A549 (cell line): Measurements from ENCODE around the gene PDXK. TPM values are rescaled to one million over a fixed set of nuclear protein-coding genes. Genes with fewer than 3 reads are reported as not detected.

Source experiments
- ATAC-seq, 2 experiments: fragments of 200-7000 bp in 1 of 2; fragments of >200 bp in 1 of 2; cut with Nextera tagmentation in 1 of 2; cut with Tn5 transposase in 1 of 2; 3 replicates each; pipeline versions ENCODE4 v1.8.0 to v1.9.1; 2018 to 2020; ENCODE audit warnings: mild to moderate bottlenecking in 1 of 2, moderate library complexity in 1 of 2
- CTCF ChIA-PET: fragments of 300-600 bp; sonication (Branson Sonifier 250); formaldehyde crosslinking; extraction: SDS; loops from one replicate; lab custom pipeline; 2021; ENCODE audit warnings: antibody characterized with exemption, inconsistent platforms; lab: Yijun Ruan, JAX
- POLR2A ChIA-PET: fragments of 350-600 bp; formaldehyde crosslinking; extraction: SDS; loops from one replicate; lab custom pipeline; 2021; ENCODE audit warnings: antibody characterized with exemption, inconsistent platforms; lab: Yijun Ruan, JAX
- DNase-seq, 2 experiments: peaks; one replicate each; pipeline versions ENCODE4 v3.0.0 to v3.0.0-alpha.2; 2011 to 2016; ENCODE audit warnings: low read depth in 1 of 2, low spot score in 1 of 2
- FAIRE-seq: peaks from 2 replicates; lab custom pipeline; 2011; peaks lifted over from hg19 to GRCh38; lab: Jason Lieb, UNC
- H3K27ac ChIP-seq, 2 experiments: fragments of >200 bp; sonication (Bioruptor Twin); formaldehyde crosslinking; 3 replicates each; pipeline ENCODE4 v1.5.1; 2016 to 2017
- H3K4me1 ChIP-seq: fragments of >200 bp; sonication (Bioruptor Twin); formaldehyde crosslinking; 3 replicates; pipeline ENCODE4 v1.6.1; 2016
- H3K4me2 ChIP-seq: fragments of >200 bp; sonication (Bioruptor Twin); formaldehyde crosslinking; 3 replicates; pipeline ENCODE4 v1.6.1; 2016
- H3K4me3 ChIP-seq: fragments of >200 bp; sonication (Bioruptor Twin); formaldehyde crosslinking; 3 replicates; pipeline ENCODE4 v1.5.1; 2016
- H3K9me3 ChIP-seq: fragments of >200 bp; sonication (Bioruptor Twin); formaldehyde crosslinking; 3 replicates; pipeline ENCODE4 v1.6.1; 2016
- BHLHE40 ChIP-seq: IDR thresholded peaks from 2 replicates; pipeline ENCODE4 v1.6.1; 2012; ENCODE audit warnings: low read depth, low read length, inconsistent platforms
- CBX2 ChIP-seq: fragments of 200-600 bp; sonication (generic); IDR thresholded peaks from 2 replicates; pipeline ENCODE4 v1.6.1; 2016; ENCODE audit warnings: low read depth, mild to moderate bottlenecking, borderline replicate concordance
- CHD2 ChIP-seq: fragments of 150-350 bp; IDR thresholded peaks from 2 replicates; pipeline ENCODE4 v1.6.1; 2014; ENCODE audit warnings: low read length; ENCODE audit not compliant: partially characterized antibody
- EHMT2 ChIP-seq: fragments of 200-600 bp; sonication (generic); IDR thresholded peaks from 2 replicates; pipeline ENCODE4 v1.6.1; 2016; ENCODE audit warnings: antibody characterized with exemption, low read depth, mild to moderate bottlenecking, moderate library complexity
- FOSL2 ChIP-seq, 2 experiments: fragments of 450-650 bp in 1 of 2; fragments of >200 bp in 1 of 2; sonication (Bioruptor Twin) in 1 of 2; formaldehyde crosslinking; IDR thresholded peaks; 2 replicates each; pipeline versions ENCODE4 v1.5.0 to v1.6.1; 2016 to 2020; ENCODE audit warnings: mild to moderate bottlenecking in 1 of 2, moderate library complexity in 1 of 2
- JUN ChIP-seq, 2 experiments: fragments of >200 bp; sonication (Bioruptor Twin); formaldehyde crosslinking; IDR thresholded peaks; 2 replicates in 1 of 2; 3 replicates in 1 of 2; pipeline ENCODE4 v1.6.1; 2016 to 2017
- JUNB ChIP-seq: fragments of >200 bp; sonication (Bioruptor Twin); formaldehyde crosslinking; IDR thresholded peaks from 2 replicates; pipeline ENCODE4 v1.6.1; 2016
- MAFK ChIP-seq: fragments of 450-650 bp; IDR thresholded peaks from 2 replicates; pipeline ENCODE4 v1.6.1; 2014; ENCODE audit not compliant: partially characterized antibody
- MYC ChIP-seq: IDR thresholded peaks from 2 replicates; pipeline ENCODE4 v1.6.1; 2012; ENCODE audit warnings: mild to moderate bottlenecking, inconsistent platforms, low read length, improper control_type of control experiment, borderline replicate concordance
- NFE2L2 ChIP-seq: fragments of 150-350 bp; conservative IDR thresholded peaks from 2 replicates; pipeline ENCODE4 v1.6.1; 2014; ENCODE audit warnings: low read length
- POLR2AphosphoS2 ChIP-seq: conservative IDR thresholded peaks from 2 replicates; pipeline ENCODE4 v1.6.1; 2012; ENCODE audit warnings: low read length, improper control_type of control experiment, inconsistent platforms
- RARB ChIP-seq: fragments of 250-450 bp; sonication (Bioruptor Pico); IDR thresholded peaks from 2 replicates; pipeline ENCODE4 v1.8.0; 2021; ENCODE audit warnings: mild to moderate bottlenecking, moderate library complexity
- SREBF2 ChIP-seq: fragments of 450-650 bp; IDR thresholded peaks from 2 replicates; pipeline ENCODE4 v1.6.1; 2014; ENCODE audit warnings: mild to moderate bottlenecking, moderate library complexity
- ZNF302 ChIP-seq: fragments of 250-450 bp; sonication (Bioruptor Pico); IDR thresholded peaks from 2 replicates; pipeline ENCODE4 v1.9.0; 2021; ENCODE audit warnings: inconsistent platforms, mild to moderate bottlenecking, moderate library complexity
- WGBS: methylation state at CpG from one replicate; pipeline ENCODE4 v1.1.6; 2017; ENCODE audit errors: missing lambda C conversion rate; 5-methylcytosine and 5-hydroxymethylcytosine counted together
- polyA plus RNA-seq, 4 experiments: library from polyadenylated mRNA; depleted of rRNA in 3 of 4; stranded (reverse); fragments of >200 nt; fragmentation: RNase III in 1 of 4; extraction: RNeasy Plus Mini Kit Qiagen cat#74134 plus additional on column Dnase treatment in 1 of 4; gene quantifications; 2 replicates in 3 of 4; 3 replicates in 1 of 4; pipeline ENCODE4 v1.2.3, GENCODE V29; 2011 to 2017
- TF ChIP-seq, protein P1 (sequence below): IDR thresholded peaks from 2 replicates; pipeline ENCODE4 v1.6.1; 2012
- TF ChIP-seq, protein P2 (sequence below): fragments of 150-350 bp; IDR thresholded peaks from 2 replicates; pipeline ENCODE4 v1.6.1; 2014; ENCODE audit warnings: low read depth, mild to moderate bottlenecking, low read length
- TF ChIP-seq, protein P3 (sequence below): fragments of >200 bp; sonication (Bioruptor Twin); formaldehyde crosslinking; IDR thresholded peaks from 3 replicates; pipeline ENCODE4 v1.6.1; 2016
- TF ChIP-seq, protein P4 (sequence below): fragments of 450-650 bp; IDR thresholded peaks from 2 replicates; pipeline ENCODE4 v1.6.1; 2014; ENCODE audit warnings: antibody characterized with exemption

PDXK gene
- polyA plus RNA-seq, 2 of the 4 experiments (the other 2 are of a cell fraction): 220 to 292 TPM

DNA sequence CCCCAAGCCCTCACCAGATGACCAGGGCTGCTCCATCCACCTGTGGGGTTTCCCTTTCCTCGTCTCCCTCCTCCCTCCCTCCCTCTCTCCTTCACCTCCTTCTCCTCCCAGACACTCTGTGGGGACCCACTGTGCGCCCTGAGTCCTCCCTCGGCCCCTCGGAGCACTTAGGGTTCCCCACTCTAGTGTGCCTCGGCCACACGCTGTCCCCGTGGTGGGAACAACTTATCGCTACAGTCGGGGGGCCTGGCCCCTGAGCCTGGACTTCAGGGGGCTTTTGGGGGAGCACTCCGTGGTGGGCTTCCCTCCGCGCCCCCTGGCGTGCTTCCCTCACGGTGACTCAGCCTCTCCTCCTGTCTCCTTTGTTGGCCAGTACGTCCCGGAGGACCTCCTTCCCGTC lies 29.7 kb downstream of the PDXK start:
- WGBS: 96% methylated on average over 17 of the region's 17 CpGs
- CTCF ChIA-PET: interaction anchor here (1.4 kb wide), 1 partner anchor 13 kb away, joined by 6 read pairs; no protein-coding TSS in a partner anchor
- Histone ChIP-seq H3K4me1 (peaks cover 24% of the 10 kb centered on the region), H3K4me2 (no peak overlapping the region), H3K4me3 (no peak overlapping the region), H3K27ac (peak overlapping the region in 1 of 2 experiments; percentile 22; a peak in 2 of 6 replicates), H3K9me3 (no peaks in the 10 kb centered on the region)
- FAIRE-seq: no peak
- TF ChIP-seq JUN (IDR thresholded peaks at IDR 0.05): 0 out of 5 replicates have a peak, but pooled peaks of 1 of the 2 experiments have one; percentile 14
- no peak for TF ChIP-seq MAFK
- TF ChIP-seq, protein P1, sequence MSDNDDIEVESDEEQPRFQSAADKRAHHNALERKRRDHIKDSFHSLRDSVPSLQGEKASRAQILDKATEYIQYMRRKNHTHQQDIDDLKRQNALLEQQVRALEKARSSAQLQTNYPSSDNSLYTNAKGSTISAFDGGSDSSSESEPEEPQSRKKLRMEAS: no peak
- TF ChIP-seq ZNF302: no peak
- TF ChIP-seq JUNB: no peak
- no peak for TF ChIP-seq RARB
- TF ChIP-seq, protein P2, sequence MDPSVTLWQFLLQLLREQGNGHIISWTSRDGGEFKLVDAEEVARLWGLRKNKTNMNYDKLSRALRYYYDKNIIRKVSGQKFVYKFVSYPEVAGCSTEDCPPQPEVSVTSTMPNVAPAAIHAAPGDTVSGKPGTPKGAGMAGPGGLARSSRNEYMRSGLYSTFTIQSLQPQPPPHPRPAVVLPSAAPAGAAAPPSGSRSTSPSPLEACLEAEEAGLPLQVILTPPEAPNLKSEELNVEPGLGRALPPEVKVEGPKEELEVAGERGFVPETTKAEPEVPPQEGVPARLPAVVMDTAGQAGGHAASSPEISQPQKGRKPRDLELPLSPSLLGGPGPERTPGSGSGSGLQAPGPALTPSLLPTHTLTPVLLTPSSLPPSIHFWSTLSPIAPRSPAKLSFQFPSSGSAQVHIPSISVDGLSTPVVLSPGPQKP: no peak
- 0 out of 2 replicates have a peak, but pooled peaks have one; percentile 42 for TF ChIP-seq POLR2AphosphoS2
- POLR2A ChIA-PET: no interaction called here
- DNase-seq: no peak
- ATAC-seq: no peak

DNA sequence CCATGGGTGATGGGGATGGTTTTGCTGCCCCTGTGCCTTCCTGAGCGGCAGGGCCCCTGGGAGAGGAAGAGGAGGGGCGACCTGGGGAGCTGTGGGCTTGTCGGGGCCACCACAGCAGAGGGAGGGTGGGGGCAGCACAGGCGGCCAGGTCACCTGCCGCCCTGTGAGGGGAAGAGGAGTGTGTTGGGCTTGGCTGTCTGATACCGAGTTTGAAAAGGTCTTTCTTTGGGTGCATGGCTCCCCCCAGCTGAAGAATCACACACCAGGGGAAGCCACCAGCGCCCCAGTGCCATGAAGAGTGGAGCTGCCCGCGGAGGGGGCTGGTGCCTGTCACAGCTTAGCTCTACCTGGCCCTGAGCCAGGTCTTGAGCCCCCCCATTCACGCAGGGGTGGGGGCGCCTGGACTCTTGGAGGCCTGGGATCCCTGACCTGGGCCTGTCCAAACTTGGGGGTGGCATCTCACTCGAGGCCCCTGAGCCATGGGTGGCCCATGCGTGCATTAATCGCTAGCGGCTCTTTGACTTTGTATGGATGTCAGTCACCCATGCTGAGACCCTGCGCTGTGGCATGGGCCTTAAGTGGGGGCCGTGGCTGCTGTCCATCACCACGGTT lies 30.8 kb downstream of the PDXK start:
- Histone ChIP-seq H3K4me2 (no peak overlapping the region), H3K4me1 (peaks cover 20% of the 10 kb centered on the region), H3K9me3 (no peaks in the 10 kb centered on the region), H3K27ac (peak overlapping the region in 1 of 2 experiments; percentile 31; a peak in 3 of 6 replicates), H3K4me3 (no peak overlapping the region)
- POLR2A ChIA-PET: no interaction called here
- no peak for FAIRE-seq
- CTCF ChIA-PET: interaction anchor here (1.2 kb wide), 1 partner anchor 9 kb away, joined by 3 read pairs; no protein-coding TSS in a partner anchor
- no peak for TF ChIP-seq CBX2
- 97% methylated on average over 7 of the region's 18 CpGs for WGBS
- no peak for ATAC-seq
- no peak for DNase-seq

DNA sequence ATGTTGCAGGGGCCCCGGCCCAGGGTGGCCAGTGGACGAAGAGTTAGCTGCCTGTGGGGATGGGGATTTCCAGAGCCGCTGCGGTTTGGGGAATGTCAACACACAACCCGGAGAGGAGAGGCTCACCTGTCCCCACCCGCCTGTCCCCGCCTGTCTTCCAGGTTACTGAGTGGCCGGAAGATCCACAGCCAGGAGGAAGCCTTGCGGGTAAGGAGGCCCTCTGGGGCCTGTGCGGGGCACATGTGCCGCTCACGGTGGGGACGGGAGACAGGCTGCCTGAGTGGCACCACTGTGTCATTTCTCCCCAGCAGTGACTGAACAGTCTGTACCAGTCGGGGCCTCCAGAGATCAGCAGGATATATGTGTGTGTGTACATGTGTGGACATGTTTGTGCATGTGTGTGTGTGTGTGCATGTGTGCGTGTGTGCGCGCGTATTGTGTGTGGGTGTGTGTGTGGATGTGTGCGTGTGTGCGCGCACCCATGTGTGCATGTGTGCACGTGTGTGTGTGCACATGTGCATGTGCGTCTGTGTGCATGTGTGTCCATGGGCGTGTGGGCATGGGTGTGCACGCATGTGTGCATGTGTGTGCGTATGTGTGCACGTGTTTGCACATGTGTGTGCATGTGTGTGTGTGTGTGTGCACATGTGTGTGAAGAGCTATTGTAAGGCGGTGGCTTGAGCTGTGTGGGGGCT lies 31.6 kb downstream of the PDXK start:
- CTCF ChIA-PET: interaction anchor here (1.2 kb wide), 1 partner anchor 9 kb away, joined by 3 read pairs; no protein-coding TSS in a partner anchor
- ATAC-seq (no peak), DNase-seq (no peak), FAIRE-seq (no peak)
- WGBS: 86% methylated on average over 20 of the region's 28 CpGs
- Histone ChIP-seq H3K9me3 (no peaks in the 10 kb centered on the region), H3K4me1 (peaks cover 18% of the 10 kb centered on the region), H3K27ac (peak overlapping the region in 1 of 2 experiments; percentile 31; a peak in 3 of 6 replicates), H3K4me2 (no peak overlapping the region), H3K4me3 (no peak overlapping the region)
- POLR2A ChIA-PET: no interaction called here
- no peak for TF ChIP-seq JUN (IDR thresholded peaks at IDR 0.05)
- TF ChIP-seq MAFK: no peak
- TF ChIP-seq, protein P3, sequence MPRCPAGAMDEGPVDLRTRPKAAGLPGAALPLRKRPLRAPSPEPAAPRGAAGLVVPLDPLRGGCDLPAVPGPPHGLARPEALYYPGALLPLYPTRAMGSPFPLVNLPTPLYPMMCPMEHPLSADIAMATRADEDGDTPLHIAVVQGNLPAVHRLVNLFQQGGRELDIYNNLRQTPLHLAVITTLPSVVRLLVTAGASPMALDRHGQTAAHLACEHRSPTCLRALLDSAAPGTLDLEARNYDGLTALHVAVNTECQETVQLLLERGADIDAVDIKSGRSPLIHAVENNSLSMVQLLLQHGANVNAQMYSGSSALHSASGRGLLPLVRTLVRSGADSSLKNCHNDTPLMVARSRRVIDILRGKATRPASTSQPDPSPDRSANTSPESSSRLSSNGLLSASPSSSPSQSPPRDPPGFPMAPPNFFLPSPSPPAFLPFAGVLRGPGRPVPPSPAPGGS: no peak
- TF ChIP-seq BHLHE40: no peak
- no peak for TF ChIP-seq FOSL2 (IDR thresholded peaks at IDR 0.05)
- TF ChIP-seq FOSL2 (CRISPR knock-in tag; IDR thresholded peaks at IDR 0.05): no peak
- TF ChIP-seq, protein P4, sequence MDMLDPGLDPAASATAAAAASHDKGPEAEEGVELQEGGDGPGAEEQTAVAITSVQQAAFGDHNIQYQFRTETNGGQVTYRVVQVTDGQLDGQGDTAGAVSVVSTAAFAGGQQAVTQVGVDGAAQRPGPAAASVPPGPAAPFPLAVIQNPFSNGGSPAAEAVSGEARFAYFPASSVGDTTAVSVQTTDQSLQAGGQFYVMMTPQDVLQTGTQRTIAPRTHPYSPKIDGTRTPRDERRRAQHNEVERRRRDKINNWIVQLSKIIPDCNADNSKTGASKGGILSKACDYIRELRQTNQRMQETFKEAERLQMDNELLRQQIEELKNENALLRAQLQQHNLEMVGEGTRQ: no peak
- no peak for TF ChIP-seq SREBF2
- no peak for TF ChIP-seq POLR2AphosphoS2
- TF ChIP-seq NFE2L2: no peak
- no peak for TF ChIP-seq EHMT2
- no peak for TF ChIP-seq CHD2
- no peak for TF ChIP-seq MYC
